Stimulated activated CD4-positive, alpha-beta T cell treated with anti-CD3 and anti-CD28 coated beads, TNF-alpha, amount 100 ng/mL, for 4 hours (primary cell): ENCODE results near the gene CAMK2B.
"Not testable (repeated sequence)": the region's sequence is repeated elsewhere in the genome, so short reads cannot be mapped to it uniquely, and the experiment has no call there.

ENCODE experiments used
- DNase-seq, 3 experiments: peaks; one replicate each; pipeline ENCODE4 v3.0.0-alpha.2; 2020; ENCODE audit warnings: low read depth in 3 of 3

The CAMK2B gene

DNA sequence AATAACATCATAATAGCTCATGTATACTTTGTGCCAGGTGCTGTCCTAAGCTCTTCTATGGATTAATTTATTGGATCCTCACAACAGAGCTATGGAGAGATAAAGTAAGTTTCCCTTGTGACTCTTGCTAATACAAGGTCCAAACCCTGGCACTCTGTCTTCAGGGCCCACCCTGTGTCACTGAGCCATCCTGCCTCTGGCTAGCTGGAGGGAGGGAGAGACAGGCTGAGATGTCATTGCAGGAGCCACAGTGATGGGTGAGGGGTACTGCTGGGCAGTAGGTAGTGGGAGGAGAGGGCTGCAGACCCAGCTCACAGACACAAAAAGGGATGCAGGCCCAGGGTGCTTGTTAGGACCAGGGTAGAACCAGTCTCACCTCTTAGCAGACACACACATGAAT, 153.0 kb downstream of the CAMK2B start:
- DNase-seq = no peak

- DNase-seq = not testable (repeated sequence)
These were observed 153.5 kb downstream of the CAMK2B start for GRCh38 chr7:44171901-44172300.

- no peak for DNase-seq
These were observed 157.5 kb downstream of the CAMK2B start for GRCh38 chr7:44167920-44168319.
